Ishikawa (cell line): ENCODE data around the gene BIN2.

Experiments used
- CEBPB ChIP-seq: IDR thresholded peaks from 2 replicates; pipeline ENCODE4 v1.6.1; 2012
- CREB1 ChIP-seq: IDR thresholded peaks from 2 replicates; pipeline ENCODE4 v1.6.1; 2012; ENCODE audit warnings: low read depth
- EGR1 ChIP-seq: IDR thresholded peaks from 2 replicates; pipeline ENCODE4 v1.6.1; 2012
- EP300 ChIP-seq: IDR thresholded peaks from 2 replicates; pipeline ENCODE4 v1.6.1; 2012; ENCODE audit warnings: borderline replicate concordance
- FOXM1 ChIP-seq: IDR thresholded peaks from 2 replicates; pipeline ENCODE4 v1.6.1; 2012; ENCODE audit warnings: low read depth, borderline replicate concordance
- NFIC ChIP-seq: IDR thresholded peaks from 2 replicates; pipeline ENCODE4 v1.6.1; 2012
- RAD21 ChIP-seq: IDR thresholded peaks from 2 replicates; pipeline ENCODE4 v1.6.1; 2012; ENCODE audit warnings: low read depth
- TAF1 ChIP-seq: IDR thresholded peaks from 2 replicates; pipeline ENCODE4 v1.6.1; 2012; ENCODE audit warnings: low read depth, mild to moderate bottlenecking
- TCF12 ChIP-seq: IDR thresholded peaks from 2 replicates; pipeline ENCODE4 v1.6.1; 2012; ENCODE audit warnings: low read depth
- TEAD4 ChIP-seq: IDR thresholded peaks from 2 replicates; pipeline ENCODE4 v1.6.1; 2012
- YY1 ChIP-seq: IDR thresholded peaks from 2 replicates; pipeline ENCODE4 v1.6.1; 2012; ENCODE audit warnings: low read depth
- ZBTB7A ChIP-seq: IDR thresholded peaks from 2 replicates; pipeline ENCODE4 v1.6.1; 2012; ENCODE audit warnings: low read depth
- TF ChIP-seq, protein P1 (sequence below): IDR thresholded peaks from 2 replicates; pipeline ENCODE4 v1.6.1; 2012
- TF ChIP-seq, protein P2 (sequence below): IDR thresholded peaks from 2 replicates; pipeline ENCODE4 v1.6.1; 2012
- TF ChIP-seq, protein P3 (sequence below): IDR thresholded peaks from 2 replicates; pipeline ENCODE4 v1.6.1; 2012; ENCODE audit warnings: low read depth, mild to moderate bottlenecking

Gene BIN2

DNA sequence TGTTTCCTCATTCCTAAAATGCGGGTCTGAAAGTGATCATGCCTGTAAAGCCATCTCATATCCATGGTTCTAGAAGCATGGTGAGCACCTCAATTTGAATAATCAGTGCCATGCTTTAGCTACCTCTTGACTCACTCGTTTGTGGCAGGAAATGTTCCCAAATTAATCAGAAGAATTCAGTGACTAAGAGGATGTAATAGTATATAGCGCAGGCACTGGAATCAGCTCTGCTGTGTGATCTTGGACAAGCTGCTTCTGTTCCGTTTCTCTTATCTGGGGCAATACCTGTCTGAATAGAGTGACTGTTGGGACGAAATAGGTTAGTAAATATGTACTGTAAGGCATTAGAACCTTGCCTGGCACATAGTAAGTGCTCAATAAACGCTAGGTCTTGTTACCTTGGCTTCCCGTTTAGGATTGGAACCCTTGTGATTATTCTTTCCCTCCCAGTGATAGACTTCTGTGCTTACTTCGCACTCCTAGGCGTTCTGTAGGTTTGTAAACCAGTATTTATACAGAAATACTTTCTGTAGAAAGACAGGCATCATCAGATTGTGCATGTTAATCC is 52.9 kb downstream of the BIN2 start:
- TF ChIP-seq TCF12, result no peak

DNA sequence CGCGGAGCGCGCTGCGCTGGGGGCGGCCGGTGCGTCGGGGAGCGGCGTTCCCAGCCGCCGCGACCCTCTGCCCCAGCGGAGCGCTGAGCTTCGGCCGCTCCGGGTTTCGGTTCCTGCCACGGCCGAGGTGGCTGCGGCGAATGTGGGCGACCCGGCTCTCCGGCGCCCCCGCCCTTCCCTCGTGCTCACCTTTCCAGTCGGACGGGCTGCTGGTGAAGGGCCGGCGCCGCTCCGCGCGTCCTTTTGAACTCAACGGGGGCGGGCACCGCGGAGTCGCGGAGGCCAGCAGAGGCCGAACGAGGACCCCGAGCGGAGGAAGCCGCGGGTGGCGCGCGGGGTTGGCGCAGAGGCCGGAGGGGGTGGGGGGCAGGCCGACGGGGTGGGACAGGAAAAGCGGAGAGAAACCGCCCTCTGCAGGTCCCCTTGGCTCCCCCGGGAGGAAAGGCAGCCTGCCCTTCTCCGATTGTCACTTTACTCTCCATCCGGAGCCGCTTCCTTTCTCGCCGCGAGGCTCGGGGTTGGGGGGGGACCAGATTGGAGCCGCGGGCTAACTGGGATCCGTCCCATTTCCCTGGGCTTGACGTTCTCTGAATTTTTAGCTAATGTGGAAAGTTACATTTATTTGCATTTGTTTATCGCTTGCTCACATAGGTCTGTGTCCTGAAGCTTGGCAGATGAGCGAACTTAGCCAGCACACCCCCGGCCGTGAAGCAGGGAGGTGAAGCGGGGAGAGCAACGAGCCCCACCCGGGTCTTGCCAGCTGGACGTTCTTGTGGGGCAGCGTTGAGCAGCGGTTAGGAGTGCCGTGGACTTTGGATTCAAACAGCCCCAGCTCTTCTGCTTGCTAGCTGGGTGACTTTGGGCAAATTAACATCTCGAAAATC is 53.7 kb downstream of the BIN2 start, which contains the start of gene SMAGP:
SMAGP (minus strand) TSS at position 349 of the 884 bp plus-strand sequence. CDS start 1,137 bp downstream, outside the sequence.
- TF ChIP-seq, protein P1, sequence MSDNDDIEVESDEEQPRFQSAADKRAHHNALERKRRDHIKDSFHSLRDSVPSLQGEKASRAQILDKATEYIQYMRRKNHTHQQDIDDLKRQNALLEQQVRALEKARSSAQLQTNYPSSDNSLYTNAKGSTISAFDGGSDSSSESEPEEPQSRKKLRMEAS, result peak; percentile 100
- no peak for TF ChIP-seq YY1
- no peak for TF ChIP-seq CREB1
- 0 out of 2 replicates have a peak, but pooled peaks have one; percentile 35 for TF ChIP-seq FOXM1
- no peak for TF ChIP-seq NFIC
- TF ChIP-seq CEBPB, result peak; percentile 18; the same call in 1 of the 2 replicates
- TF ChIP-seq, protein P2, sequence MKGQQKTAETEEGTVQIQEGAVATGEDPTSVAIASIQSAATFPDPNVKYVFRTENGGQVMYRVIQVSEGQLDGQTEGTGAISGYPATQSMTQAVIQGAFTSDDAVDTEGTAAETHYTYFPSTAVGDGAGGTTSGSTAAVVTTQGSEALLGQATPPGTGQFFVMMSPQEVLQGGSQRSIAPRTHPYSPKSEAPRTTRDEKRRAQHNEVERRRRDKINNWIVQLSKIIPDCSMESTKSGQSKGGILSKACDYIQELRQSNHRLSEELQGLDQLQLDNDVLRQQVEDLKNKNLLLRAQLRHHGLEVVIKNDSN, result peak; percentile 32; the same call in 1 of the 2 replicates
- TF ChIP-seq EGR1, result peak; percentile 86
- TF ChIP-seq ZBTB7A, result peak; percentile 95
- TF ChIP-seq TAF1, result no peak; the same call in 1 of the 2 replicates
- TF ChIP-seq TEAD4, result peak; percentile 61
- peak; percentile 55; the same call in 1 of the 2 replicates for TF ChIP-seq EP300
- TF ChIP-seq, protein P3, sequence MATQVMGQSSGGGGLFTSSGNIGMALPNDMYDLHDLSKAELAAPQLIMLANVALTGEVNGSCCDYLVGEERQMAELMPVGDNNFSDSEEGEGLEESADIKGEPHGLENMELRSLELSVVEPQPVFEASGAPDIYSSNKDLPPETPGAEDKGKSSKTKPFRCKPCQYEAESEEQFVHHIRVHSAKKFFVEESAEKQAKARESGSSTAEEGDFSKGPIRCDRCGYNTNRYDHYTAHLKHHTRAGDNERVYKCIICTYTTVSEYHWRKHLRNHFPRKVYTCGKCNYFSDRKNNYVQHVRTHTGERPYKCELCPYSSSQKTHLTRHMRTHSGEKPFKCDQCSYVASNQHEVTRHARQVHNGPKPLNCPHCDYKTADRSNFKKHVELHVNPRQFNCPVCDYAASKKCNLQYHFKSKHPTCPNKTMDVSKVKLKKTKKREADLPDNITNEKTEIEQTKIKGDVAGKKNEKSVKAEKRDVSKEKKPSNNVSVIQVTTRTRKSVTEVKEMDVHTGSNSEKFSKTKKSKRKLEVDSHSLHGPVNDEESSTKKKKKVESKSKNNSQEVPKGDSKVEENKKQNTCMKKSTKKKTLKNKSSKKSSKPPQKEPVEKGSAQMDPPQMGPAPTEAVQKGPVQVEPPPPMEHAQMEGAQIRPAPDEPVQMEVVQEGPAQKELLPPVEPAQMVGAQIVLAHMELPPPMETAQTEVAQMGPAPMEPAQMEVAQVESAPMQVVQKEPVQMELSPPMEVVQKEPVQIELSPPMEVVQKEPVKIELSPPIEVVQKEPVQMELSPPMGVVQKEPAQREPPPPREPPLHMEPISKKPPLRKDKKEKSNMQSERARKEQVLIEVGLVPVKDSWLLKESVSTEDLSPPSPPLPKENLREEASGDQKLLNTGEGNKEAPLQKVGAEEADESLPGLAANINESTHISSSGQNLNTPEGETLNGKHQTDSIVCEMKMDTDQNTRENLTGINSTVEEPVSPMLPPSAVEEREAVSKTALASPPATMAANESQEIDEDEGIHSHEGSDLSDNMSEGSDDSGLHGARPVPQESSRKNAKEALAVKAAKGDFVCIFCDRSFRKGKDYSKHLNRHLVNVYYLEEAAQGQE, result 0 out of 2 replicates have a peak, but pooled peaks have one; percentile 15
- TF ChIP-seq RAD21, result no peak
- TF ChIP-seq TCF12, result peak; percentile 71; the same call in 1 of the 2 replicates

DNA sequence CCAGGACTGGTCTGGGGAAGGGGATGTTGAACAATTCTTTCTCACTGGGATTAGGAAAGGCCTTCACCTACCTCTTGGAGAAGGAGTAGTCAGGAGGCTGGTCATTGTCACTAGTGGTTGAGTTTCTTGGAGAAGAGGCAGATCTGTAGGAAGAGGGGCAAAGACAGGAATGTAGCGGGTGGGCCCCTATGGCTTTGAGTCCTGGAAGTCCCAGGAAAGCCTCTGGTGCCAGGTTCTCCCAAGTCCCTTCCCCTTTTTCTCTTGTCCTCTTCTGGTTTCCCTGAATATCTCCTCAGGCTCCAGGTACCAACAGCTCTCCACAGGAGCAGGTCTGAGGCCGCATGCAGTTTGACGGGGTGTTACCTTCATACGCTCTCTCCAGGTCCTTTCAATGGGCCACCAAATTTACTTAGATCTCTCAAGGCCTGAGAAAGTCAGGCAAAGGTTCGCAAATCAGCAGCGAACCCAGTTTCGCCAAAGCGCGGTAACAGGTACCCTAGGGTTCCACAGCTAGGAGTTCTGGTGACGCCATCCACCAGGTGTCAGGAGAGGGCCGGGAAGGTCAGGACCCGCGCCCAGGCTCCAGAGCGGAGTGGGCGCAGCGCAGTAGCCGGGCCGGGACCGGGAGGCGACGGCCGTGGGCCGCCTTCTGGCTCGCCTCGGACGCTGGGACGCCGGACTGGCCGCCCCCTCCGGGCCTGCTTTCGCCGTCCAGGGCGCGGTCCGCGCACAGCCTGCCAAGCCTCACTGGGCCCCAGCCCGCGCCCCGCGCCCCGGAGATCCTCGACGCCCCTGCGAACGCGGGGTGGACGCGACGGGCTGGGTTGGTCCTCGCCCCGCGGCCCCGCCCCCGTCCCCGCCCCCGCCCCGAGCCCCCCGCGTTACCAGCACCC is 54.6 kb downstream of the BIN2 start:
- peak; percentile 82 for TF ChIP-seq RAD21
- TF ChIP-seq, protein P2, result no peak

DNA sequence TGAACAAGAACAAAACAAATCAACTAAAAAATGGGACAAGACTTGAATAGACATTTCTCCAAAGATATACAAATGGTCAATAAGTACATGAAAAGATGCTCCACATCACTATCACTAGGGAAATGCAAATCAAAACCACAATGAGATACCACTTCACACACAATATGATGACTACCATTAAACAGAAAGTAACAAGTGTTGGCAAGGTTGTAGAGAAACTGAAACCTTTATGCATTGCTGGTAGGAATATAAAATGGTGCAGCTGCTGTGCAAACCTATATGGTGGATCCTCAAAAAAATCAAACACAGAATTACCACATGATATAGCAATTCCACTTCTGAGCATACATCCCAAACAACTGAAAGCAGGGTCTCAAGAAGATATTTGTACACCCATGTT is 59.0 kb downstream of the BIN2 start:
- TF ChIP-seq FOXM1 (no peak), EGR1 (no peak), YY1 (no peak), ZBTB7A (no peak), EP300 (no peak), TAF1 (no peak), TEAD4 (no peak)
- TF ChIP-seq, protein P2, result no peak
- TF ChIP-seq, protein P1, result no peak

DNA sequence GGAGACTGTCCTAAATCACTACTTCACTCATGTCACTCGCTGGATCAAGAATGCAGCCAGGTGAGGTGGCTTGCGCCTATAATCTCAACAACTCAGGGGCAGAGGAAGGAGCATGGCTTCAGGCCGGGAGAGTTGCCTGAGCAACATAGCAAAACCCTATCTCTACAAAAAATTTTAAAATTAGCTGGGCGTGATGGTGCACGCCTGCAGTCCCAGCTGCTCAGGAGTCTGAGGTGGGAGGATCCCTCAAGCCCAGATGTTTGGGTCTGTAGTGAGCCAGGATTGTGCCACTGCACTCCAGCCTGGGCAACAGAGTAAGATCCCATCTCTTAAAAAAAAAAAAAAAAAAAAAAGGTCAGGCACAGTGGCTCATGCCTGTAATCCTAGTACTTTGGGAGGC is 59.7 kb downstream of the BIN2 start:
- TF ChIP-seq EGR1, result no peak

DNA sequence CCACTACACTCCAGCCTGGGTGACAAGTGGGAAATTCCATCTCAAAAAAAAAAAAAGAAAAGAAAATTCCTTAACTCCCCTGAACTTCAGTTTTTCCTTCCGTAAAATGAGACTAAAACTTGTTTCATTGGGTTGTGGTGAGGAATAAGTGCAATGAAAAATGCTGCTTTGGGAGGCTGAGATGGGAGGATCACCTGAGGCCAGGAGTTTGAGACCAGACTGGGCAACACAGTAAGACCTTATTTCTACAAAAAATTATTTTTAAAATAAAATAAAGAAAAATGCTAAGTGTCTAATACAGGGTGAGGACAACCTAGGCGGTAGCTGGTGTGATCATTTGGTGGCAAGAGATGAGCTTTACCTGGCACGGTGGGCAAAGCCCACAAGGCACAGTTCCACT is 60.6 kb downstream of the BIN2 start:
- TF ChIP-seq TCF12 (no peak), FOXM1 (no peak), YY1 (no peak), TAF1 (no peak), NFIC (no peak), EGR1 (no peak), CEBPB (no peak), EP300 (no peak), RAD21 (no peak), CREB1 (no peak), TEAD4 (no peak), ZBTB7A (no peak)
- TF ChIP-seq, protein P1, result no peak
- TF ChIP-seq, protein P3, result no peak
- TF ChIP-seq, protein P2, result no peak
